ENCODE data around the gene GTPBP2. TPM values are rescaled to one million over a fixed set of nuclear protein-coding genes. Genes with fewer than 3 reads are reported as not detected.

The GTPBP2 gene
- total and polyA plus RNA-seq, 2 of the 4 experiments (the other 2 are of a cell fraction) = 38.4 to 86.6 TPM

GRCh38 chr6:43648248-43648647, 19.2 kb upstream of the GTPBP2 start:
- no peak overlapping the region for H2BK15ac ChIP-seq (ENCODE audit: low read depth, low read length)
- H3K4me1 ChIP-seq (ENCODE audit: control insufficient read depth, insufficient read depth, low read length) = no peaks in the 10 kb centered on the region
- H2BK5ac ChIP-seq (ENCODE audit: low read depth, low read length, poor library complexity, severe bottlenecking) = no peak overlapping the region
- BruUV-seq (replicated peaks) = no TSS peak
- no peak overlapping the region for H3K23ac ChIP-seq (ENCODE audit: low read depth, low read length)
- no peak overlapping the region for H3K4me3 ChIP-seq (ENCODE audit: insufficient read depth, low read depth, low read length)
- no peaks in the 10 kb centered on the region for H4K20me1 ChIP-seq (ENCODE audit: insufficient read depth, low read length)
- H3K9me1 ChIP-seq (ENCODE audit: insufficient read depth, low read length) = 0 out of 2 replicates have a peak, but pooled peaks cover 5% of the 10 kb centered on the region
- H2BK120ac ChIP-seq (ENCODE audit: low read depth, low read length) = no peak overlapping the region
- H3K79me1 ChIP-seq (ENCODE audit: low read depth in 1 of 2, low read length in 2 of 2) = no peaks in the 10 kb centered on the region
- no peaks in the 10 kb centered on the region for H3K36me3 ChIP-seq (ENCODE audit: control insufficient read depth, insufficient read depth, low read length)
- intact Hi-C loops (cut with micrococcal nuclease) = no loop called here
- no peaks in the 10 kb centered on the region; the same call in 1 of the 2 replicates for H3K27me3 ChIP-seq (ENCODE audit: control insufficient read depth, insufficient read depth, low read length)
- in situ Hi-C loops (cut with MboI; ENCODE audit: low sequenced_read_pairs) = no loop called here
- no peak overlapping the region for H3K9ac ChIP-seq (ENCODE audit: low read depth, low read length)
- CTCF ChIA-PET = no interaction called here
- H2AK9ac ChIP-seq (replicated peaks; ENCODE audit: low read depth, low read length, poor library complexity) = no peak overlapping the region
- H3K4me2 ChIP-seq (ENCODE audit: low read depth, low read length) = no peak overlapping the region
- H3K4ac ChIP-seq (ENCODE audit: low read depth, low read length) = no peak overlapping the region
- 100% methylated on average over 1 of the region's 2 CpGs; no CpG with 5 or more reads in 1 of the 2 experiments for WGBS, 2 experiments (ENCODE audit: extremely low coverage in 2 of 2, insufficient read length in 1 of 2)
- no peak overlapping the region for H2BK20ac ChIP-seq (ENCODE audit: low read depth, low read length)
- no peaks in the 10 kb centered on the region for H3K9me3 ChIP-seq (ENCODE audit: control insufficient read depth, insufficient read depth, low read length)
- DNase-seq (no peak), ATAC-seq (ENCODE audit: low read depth) (no peak)
- H4K5ac ChIP-seq (ENCODE audit: low read depth, low read length) = no peak overlapping the region
- POLR2A ChIA-PET (ENCODE audit: unreplicated experiment) = no interaction called here
- H3K27ac ChIP-seq (ENCODE audit: insufficient read depth, low read length) = no peak overlapping the region
- H2AK5ac ChIP-seq (ENCODE audit: low read depth, low read length) = no peak overlapping the region
- H3K18ac ChIP-seq (ENCODE audit: low read depth, low read length) = no peak overlapping the region
- no peak overlapping the region for H4K91ac ChIP-seq (ENCODE audit: insufficient read depth, low read depth, low read length)
- H2AFZ ChIP-seq (replicated peaks; ENCODE audit: low read length, poor library complexity) = no peak overlapping the region
- H4K8ac ChIP-seq (ENCODE audit: low read depth in 2 of 2, low read length in 2 of 2) = no peak overlapping the region
- H3K14ac ChIP-seq (replicated peaks; ENCODE audit: low read depth, low read length) = no peak overlapping the region
- dilution Hi-C loops (cut with HindIII; ENCODE audit: low sequenced_read_pairs, unreplicated experiment) = no loop called here
- no peak overlapping the region for H3K56ac ChIP-seq (ENCODE audit: extremely low read depth, insufficient read depth, low read length)
- TF ChIP-seq ELK1 (IDR thresholded peaks at IDR 0.05; ENCODE audit: borderline replicate concordance, low read depth, low read length) = no peak
- TF ChIP-seq NFE2L2 (IDR thresholded peaks at IDR 0.05; ENCODE audit: low read depth, low read length) = no peak
- no peak for TF ChIP-seq MXI1 (IDR thresholded peaks at IDR 0.05; ENCODE audit: borderline replicate concordance, low read depth, low read length)

All from IMR-90 (cell line).